H9 (cell line): ENCODE data around the gene CDC45. TPM values are rescaled to one million over a fixed set of nuclear protein-coding genes. Genes with fewer than 3 reads are reported as not detected.
A peak's percentile ranks its signal among the peaks of the same experiment; 100 is the strongest.

Source experiments
- DNase-seq: peaks from one replicate; pipeline ENCODE4 v3.0.0-alpha.2; 2017
- H2AFZ ChIP-seq: one replicate; pipeline ENCODE4 v1.6.1; 2013; ENCODE audit warnings: mild to moderate bottlenecking, low read length, control low read depth, moderate library complexity
- H2AK5ac ChIP-seq: 2 replicates; pipeline ENCODE4 v1.6.1; 2013; ENCODE audit warnings: low read length, control low read depth, mixed read lengths; ENCODE audit not compliant: insufficient read length
- H2BK120ac ChIP-seq: one replicate; pipeline ENCODE4 v1.6.1; 2013; ENCODE audit warnings: low read depth, mild to moderate bottlenecking, low read length, control low read depth, inconsistent platforms; ENCODE audit not compliant: poor library complexity, severe bottlenecking
- H2BK12ac ChIP-seq: 2 replicates; pipeline ENCODE4 v1.6.1; 2013; ENCODE audit warnings: low read length, control low read depth, mixed read lengths, low read depth; ENCODE audit not compliant: insufficient read length
- H2BK15ac ChIP-seq: 2 replicates; pipeline ENCODE4 v1.6.1; 2013; ENCODE audit warnings: low read depth, low read length, control low read depth
- H2BK20ac ChIP-seq: one replicate; pipeline ENCODE4 v1.6.1; 2013; ENCODE audit warnings: low read depth, mild to moderate bottlenecking, low read length, control low read depth, inconsistent platforms; ENCODE audit not compliant: poor library complexity, severe bottlenecking
- H2BK5ac ChIP-seq: 2 replicates; pipeline ENCODE4 v1.6.1; 2013; ENCODE audit warnings: low read length, control low read depth, mixed read lengths; ENCODE audit not compliant: insufficient read length
- H3K14ac ChIP-seq: 2 replicates; pipeline ENCODE4 v1.6.1; 2013; ENCODE audit warnings: low read length, control low read depth; ENCODE audit not compliant: insufficient read depth
- H3K18ac ChIP-seq: 2 replicates; pipeline ENCODE4 v1.6.1; 2013; ENCODE audit warnings: low read depth, mild to moderate bottlenecking, mixed read lengths, low read length, control low read depth; ENCODE audit not compliant: insufficient read length
- H3K23ac ChIP-seq: 2 replicates; pipeline ENCODE4 v1.6.1; 2013; ENCODE audit warnings: low read length, control low read depth, mixed read lengths, low read depth; ENCODE audit not compliant: insufficient read length
- H3K23me2 ChIP-seq: 2 replicates; pipeline ENCODE4 v1.6.1; 2013; ENCODE audit warnings: low read depth, mild to moderate bottlenecking, mixed read lengths, low read length, control low read depth; ENCODE audit not compliant: insufficient read length, poor library complexity, severe bottlenecking
- H3K27ac ChIP-seq: 2 replicates; pipeline ENCODE4 v1.5.1; 2013; ENCODE audit warnings: low read length, control low read depth, mixed read lengths, low read depth; ENCODE audit not compliant: insufficient read length
- H3K27me3 ChIP-seq: 2 replicates; pipeline ENCODE4 v1.6.1; 2013; ENCODE audit warnings: low read length, control low read depth, inconsistent platforms; ENCODE audit not compliant: insufficient read depth
- H3K4ac ChIP-seq: 2 replicates; pipeline ENCODE4 v1.6.1; 2013; ENCODE audit warnings: low read depth, mild to moderate bottlenecking, control low read depth, inconsistent platforms, low read length, moderate library complexity
- H3K4me1 ChIP-seq: 2 replicates; pipeline ENCODE4 v1.6.1; 2013; ENCODE audit warnings: low read length, control low read depth, inconsistent platforms; ENCODE audit not compliant: insufficient read depth
- H3K4me2 ChIP-seq: 2 replicates; pipeline ENCODE4 v1.6.1; 2013; ENCODE audit warnings: low read length, control low read depth, mixed read lengths; ENCODE audit not compliant: insufficient read length, insufficient read depth
- H3K56ac ChIP-seq: 2 replicates; pipeline ENCODE4 v1.6.1; 2013; ENCODE audit warnings: low read depth, mild to moderate bottlenecking, mixed read lengths, low read length, control low read depth; ENCODE audit not compliant: insufficient read length
- H3K79me1 ChIP-seq: 2 replicates; pipeline ENCODE4 v1.6.1; 2013; ENCODE audit warnings: low read depth, mild to moderate bottlenecking, moderate library complexity, low read length, control low read depth, inconsistent platforms; ENCODE audit not compliant: insufficient read depth, poor library complexity, severe bottlenecking
- H3K79me2 ChIP-seq: 2 replicates; pipeline ENCODE4 v1.6.1; 2013; ENCODE audit warnings: low read length, control low read depth, inconsistent platforms; ENCODE audit not compliant: insufficient read depth
- H3K9ac ChIP-seq: 2 replicates; pipeline ENCODE4 v1.6.1; 2013; ENCODE audit warnings: low read length, control low read depth, mixed read lengths; ENCODE audit not compliant: insufficient read length; ENCODE audit errors: extremely low read depth
- H3K9me3 ChIP-seq: one replicate; pipeline ENCODE4 v1.6.1; 2013; ENCODE audit warnings: low read depth, low read length, inconsistent platforms; ENCODE audit not compliant: control insufficient read depth
- H3T11ph ChIP-seq: one replicate; pipeline ENCODE4 v1.6.1; 2013; ENCODE audit warnings: mild to moderate bottlenecking, low read length, control low read depth, inconsistent platforms
- H4K20me1 ChIP-seq: one replicate; pipeline ENCODE4 v1.6.1; 2013; ENCODE audit not compliant: control insufficient read depth, insufficient read length, insufficient read depth
- H4K5ac ChIP-seq: 2 replicates; pipeline ENCODE4 v1.6.1; 2013; ENCODE audit warnings: low read depth, mild to moderate bottlenecking, mixed read lengths, low read length, control low read depth; ENCODE audit not compliant: insufficient read length
- H4K8ac ChIP-seq: replicated peaks from 2 replicates; pipeline ENCODE4 v1.6.1; 2013; ENCODE audit warnings: low read length, control low read depth, mixed read lengths, low read depth; ENCODE audit not compliant: insufficient read length
- H4K91ac ChIP-seq: 2 replicates; pipeline ENCODE4 v1.6.1; 2013; ENCODE audit warnings: low read depth, mild to moderate bottlenecking, moderate library complexity, mixed read lengths, low read length, control low read depth; ENCODE audit not compliant: insufficient read length
- H3K27ac Mint-ChIP-seq, 3 experiments: 2 replicates in 2 of 3; 3 replicates in 1 of 3; pipeline ENCODE4 v1.8.0; 2020 to 2021; ENCODE audit warnings: mixed read lengths in 3 of 3, mild to moderate bottlenecking in 1 of 3, moderate library complexity in 1 of 3
- H3K27me3 Mint-ChIP-seq: 2 replicates; pipeline ENCODE4 v1.8.0; 2021; ENCODE audit warnings: low read depth, mild to moderate bottlenecking, moderate library complexity, mixed read lengths
- H3K36me3 Mint-ChIP-seq, 3 experiments: 2 replicates in 2 of 3; 3 replicates in 1 of 3; pipeline ENCODE4 v1.8.0; 2020 to 2021; ENCODE audit warnings: low read depth in 3 of 3, mixed read lengths in 3 of 3; ENCODE audit not compliant: insufficient read depth in 1 of 3
- H3K4me1 Mint-ChIP-seq, 2 experiments: 2 replicates each; pipeline ENCODE4 v1.8.0; 2020; ENCODE audit warnings: mixed read lengths in 2 of 2
- H3K4me3 Mint-ChIP-seq, 2 experiments: 2 replicates in 1 of 2; 3 replicates in 1 of 2; pipeline ENCODE4 v1.8.0; 2020 to 2021; ENCODE audit warnings: mild to moderate bottlenecking in 2 of 2, mixed read lengths in 2 of 2, moderate library complexity in 1 of 2
- H3K9me3 Mint-ChIP-seq, 2 experiments: 2 replicates in 1 of 2; 3 replicates in 1 of 2; pipeline ENCODE4 v1.8.0; 2020; ENCODE audit warnings: mild to moderate bottlenecking in 2 of 2, mixed read lengths in 2 of 2, moderate library complexity in 1 of 2
- CTCF ChIP-seq: fragments of 200-600 bp; sonication (generic); conservative IDR thresholded peaks from 3 replicates; pipeline ENCODE4 v1.8.0; 2021; ENCODE audit warnings: antibody characterized with exemption, mild to moderate bottlenecking
- WGBS: extraction: QIAGEN DNeasy Blood & Tissue Kit; methylation state at CpG from one replicate; pipeline ENCODE4 v1.1.7; 2013; ENCODE audit warnings: missing lambda C conversion rate, low lambda C conversion rate, mixed read lengths; ENCODE audit not compliant: insufficient read length; ENCODE audit errors: extremely low coverage; 5-methylcytosine and 5-hydroxymethylcytosine counted together
- total RNA-seq: library from RNA; stranded (reverse); gene quantifications from 2 replicates; pipeline ENCODE4 v1.2.1, GENCODE V29; 2021

CDC45 gene
- total RNA-seq, 1 experiment from 2014 or later = 35.7 TPM

- Histone ChIP-seq H3K18ac (no peak overlapping the region), H2BK15ac (no peak overlapping the region), H3K27ac (no peak overlapping the region), H3T11ph (no peak overlapping the region), H3K4me2 (no peak overlapping the region), H3K27me3 (no peaks in the 10 kb centered on the region), H3K56ac (no peak overlapping the region), H3K4ac (no peak overlapping the region), H3K9me3 (no peaks in the 10 kb centered on the region), H3K4me1 (no peaks in the 10 kb centered on the region), H4K91ac (no peak overlapping the region), H4K5ac (no peak overlapping the region), H2BK5ac (no peak overlapping the region), H3K79me1 (peaks cover 3% of the 10 kb centered on the region), H2AFZ (no peak overlapping the region), H4K8ac (no peak overlapping the region), H2BK20ac (no peak overlapping the region), H3K23ac (no peak overlapping the region), H3K14ac (no peak overlapping the region), H2AK5ac (no peak overlapping the region), H3K79me2 (no peaks in the 10 kb centered on the region), H4K20me1 (no peaks in the 10 kb centered on the region), H2BK120ac (no peak overlapping the region), H3K9ac (no peak overlapping the region), H3K23me2 (no peaks in the 10 kb centered on the region), H2BK12ac (no peak overlapping the region)
- Mint-ChIP-seq H3K4me3 (no peak overlapping the region), H3K36me3 (peaks cover 49 to 88% (median 81%) of the 10 kb centered on the region in 3 experiments; a peak in 6 of 7 replicates), H3K9me3 (no peaks in the 10 kb centered on the region; a peak in 1 of 5 replicates), H3K4me1 (no peaks in the 10 kb centered on the region), H3K27me3 (no peaks in the 10 kb centered on the region), H3K27ac (peak overlapping the region in 1 of 3 experiments; percentile 24; a peak in 1 of 7 replicates)
- no peak for DNase-seq
- no peak for TF ChIP-seq CTCF
- WGBS = no CpG with 5 or more reads among the region's 2 CpGs
Measured at GRCh38 chr22:19470010-19470409, 9.7 kb upstream of the CDC45 start.
